ENCODE measurements around the gene FOXR1. TPM values are rescaled to one million over a fixed set of nuclear protein-coding genes. Genes with fewer than 3 reads are reported as not detected.
"Not testable (repeated sequence)": the region's sequence is repeated elsewhere in the genome, so short reads cannot be mapped to it uniquely, and the experiment has no call there.

The FOXR1 gene
- total RNA-seq, 3 donors from 2014 or later = not detected

DNA sequence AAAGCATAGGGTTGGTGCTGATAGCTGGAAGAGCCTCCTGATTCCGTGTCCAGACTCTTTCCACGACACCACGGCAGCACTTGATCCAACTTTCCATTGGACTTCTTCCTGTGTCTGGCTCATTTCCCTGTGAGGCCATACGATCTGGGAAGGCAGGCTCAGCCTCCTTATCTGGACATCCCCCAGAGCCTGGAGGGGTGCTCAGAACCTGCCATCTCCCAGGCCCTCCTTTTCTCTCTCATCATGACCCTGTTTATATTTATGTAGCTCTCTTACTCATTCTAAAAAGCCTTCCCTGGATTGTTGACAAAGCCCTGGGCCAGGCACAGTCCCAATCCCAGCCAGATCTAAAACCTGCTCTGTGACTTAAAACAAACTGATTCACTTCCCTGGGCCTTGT is 38.1 kb upstream of the FOXR1 start:
- H3K4me1 Mint-ChIP-seq (ENCODE audit: low read depth) = peaks cover 21% of the 10 kb centered on the region
- DNase-seq = no peak
- no peaks in the 10 kb centered on the region for H3K9me3 Mint-ChIP-seq
- H3K4me3 Mint-ChIP-seq = no peak overlapping the region
- H3K36me3 Mint-ChIP-seq (ENCODE audit: insufficient read depth) = no peaks in the 10 kb centered on the region
- H3K27me3 Mint-ChIP-seq (ENCODE audit: low read depth) = peaks cover 1% of the 10 kb centered on the region
- no peak for ATAC-seq

DNA sequence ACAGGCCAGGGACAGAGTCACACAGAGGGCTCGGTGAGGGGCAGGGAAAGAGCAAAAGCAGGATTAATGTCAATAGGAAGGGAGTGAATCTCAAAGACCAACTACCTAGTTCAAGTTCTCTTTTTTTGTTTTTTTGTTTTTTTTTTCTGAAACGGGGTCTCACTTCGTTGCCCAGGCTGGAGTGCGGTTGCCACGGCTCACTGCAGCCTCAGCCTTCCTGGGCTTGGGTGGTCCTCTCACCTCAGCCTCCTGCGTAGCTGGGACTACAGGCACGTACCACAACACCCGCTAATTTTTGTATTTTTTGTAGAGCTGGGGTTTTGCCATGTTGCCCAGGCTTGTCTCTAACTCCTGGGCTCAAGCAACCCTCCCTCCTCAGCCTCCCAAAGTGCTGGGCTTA is 36.2 kb upstream of the FOXR1 start:
- Mint-ChIP-seq H3K27me3 (ENCODE audit: low read depth) (peaks cover 2% of the 10 kb centered on the region), H3K9me3 (no peaks in the 10 kb centered on the region), H3K36me3 (ENCODE audit: insufficient read depth) (no peaks in the 10 kb centered on the region), H3K4me1 (ENCODE audit: low read depth) (peaks cover 32% of the 10 kb centered on the region), H3K4me3 (no peak overlapping the region)
- DNase-seq (no peak), ATAC-seq (no peak)

DNA sequence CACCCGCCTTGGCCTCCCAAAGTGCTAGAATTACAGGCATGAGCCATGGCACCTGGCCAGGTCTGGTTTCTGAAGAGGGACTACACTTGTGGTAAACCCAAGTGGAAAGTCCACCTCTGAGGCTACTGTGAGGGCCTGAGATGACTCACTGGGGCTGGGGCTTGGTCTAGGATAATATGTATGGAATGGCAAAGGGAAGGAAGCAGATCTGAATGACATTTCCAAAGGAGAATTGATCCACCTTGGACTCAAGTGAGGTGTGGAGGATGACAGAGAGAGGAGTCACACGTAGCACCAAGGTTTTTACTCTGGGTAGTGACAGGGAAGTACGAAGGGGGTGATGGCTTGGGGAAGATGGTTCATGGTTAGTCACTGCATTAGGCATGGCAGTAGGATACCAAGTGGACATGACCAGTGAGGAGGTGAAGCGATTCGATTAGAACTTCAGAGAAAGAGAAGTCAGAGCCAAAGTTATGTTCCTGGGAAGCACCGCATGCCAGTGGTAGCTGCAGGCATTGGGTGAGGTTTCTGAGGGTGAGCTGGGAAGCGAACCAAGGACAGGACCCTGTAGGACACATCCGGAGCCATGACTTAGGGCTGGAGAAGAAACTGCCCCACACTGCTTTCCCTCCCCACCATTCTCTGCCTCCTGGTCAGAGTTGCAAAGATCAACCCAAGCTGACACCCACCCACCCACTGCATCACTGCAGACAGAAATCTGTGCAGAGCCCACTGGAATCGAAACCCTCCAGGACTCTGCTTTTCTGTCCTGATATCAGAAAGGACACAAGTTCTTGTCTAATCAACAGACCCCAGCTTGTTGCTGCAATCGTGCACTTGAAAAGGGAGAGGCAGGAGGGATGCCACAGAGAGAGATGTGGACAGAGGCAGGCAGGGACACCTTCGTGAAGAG is 32.8 kb upstream of the FOXR1 start:
- Mint-ChIP-seq H3K4me1 (ENCODE audit: low read depth) (peaks cover 34% of the 10 kb centered on the region), H3K27me3 (ENCODE audit: low read depth) (peaks cover 2% of the 10 kb centered on the region), H3K9me3 (no peaks in the 10 kb centered on the region), H3K4me3 (no peak overlapping the region), H3K36me3 (ENCODE audit: insufficient read depth) (no peaks in the 10 kb centered on the region)
- ATAC-seq (no peak), DNase-seq (no peak)

DNA sequence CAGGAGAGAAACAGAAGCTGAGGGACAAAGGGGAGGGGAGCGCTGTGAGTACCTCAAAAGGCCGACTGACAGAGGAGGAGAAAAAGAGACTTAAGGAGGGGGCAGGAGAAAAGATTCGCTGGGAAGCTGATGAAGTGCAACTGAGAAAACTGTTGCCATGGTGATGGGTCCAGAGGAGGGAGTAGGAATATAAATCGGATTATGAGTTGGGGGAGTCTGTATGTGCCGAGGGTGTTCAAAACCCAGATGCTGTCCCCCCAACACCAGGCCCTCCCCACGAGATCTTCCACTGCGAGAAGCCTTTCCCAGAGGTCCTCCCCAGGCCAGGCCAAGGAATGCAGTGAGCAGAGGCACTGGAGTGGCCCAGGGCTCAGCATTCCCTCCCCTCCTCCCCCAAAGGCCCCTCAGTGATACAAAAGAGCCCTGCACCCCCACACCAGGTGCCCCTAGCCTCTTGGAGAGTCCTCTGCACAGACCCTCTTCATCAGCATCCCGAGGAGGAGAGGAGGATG is 32.1 kb upstream of the FOXR1 start:
- no peaks in the 10 kb centered on the region for H3K9me3 Mint-ChIP-seq

DNA sequence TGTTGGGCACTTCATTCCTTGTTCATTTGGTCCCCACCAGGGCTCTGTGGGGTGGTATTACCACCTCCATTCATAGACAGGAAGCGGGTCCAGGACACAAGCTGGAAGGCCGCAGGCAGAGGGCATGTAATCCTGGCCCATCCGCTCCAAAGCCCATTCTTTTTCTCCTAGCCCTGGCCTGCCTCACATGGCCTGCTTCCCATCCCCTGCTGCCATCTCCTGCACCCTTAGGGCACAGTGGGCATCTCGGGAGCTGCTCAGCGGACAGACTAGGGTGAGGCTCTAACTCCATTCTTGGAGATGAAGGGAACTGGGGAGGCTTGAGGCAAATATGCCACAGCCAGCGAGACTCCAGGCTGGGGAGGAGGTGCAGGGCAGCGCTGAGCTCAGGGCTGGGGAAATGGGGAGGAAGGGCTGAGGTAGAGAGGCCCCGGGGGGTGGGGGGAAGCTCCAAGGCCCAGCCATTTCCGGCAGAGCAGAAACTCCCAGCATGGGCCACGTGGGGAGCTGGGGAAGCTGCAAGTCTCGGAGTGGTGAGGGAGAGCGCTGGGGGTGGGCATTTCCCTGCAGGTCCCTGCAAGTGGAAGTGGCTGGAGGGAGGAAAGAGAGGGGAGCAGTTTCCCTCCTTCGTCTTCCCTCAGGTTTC is 31.5 kb upstream of the FOXR1 start:
- Mint-ChIP-seq H3K9me3 (no peaks in the 10 kb centered on the region), H3K27me3 (ENCODE audit: low read depth) (peaks cover 2% of the 10 kb centered on the region), H3K4me1 (ENCODE audit: low read depth) (peaks cover 36% of the 10 kb centered on the region), H3K4me3 (peak overlapping the region; percentile 21), H3K36me3 (ENCODE audit: insufficient read depth) (no peaks in the 10 kb centered on the region)
- peak; percentile 92 to 97 for ATAC-seq
- DNase-seq = no peak

More for the DNA sequence above, 32.1 kb upstream of the FOXR1 start:
- Mint-ChIP-seq H3K27me3 (ENCODE audit: low read depth) (peaks cover 2% of the 10 kb centered on the region), H3K4me3 (no peak overlapping the region), H3K4me1 (ENCODE audit: low read depth) (peaks cover 34% of the 10 kb centered on the region), H3K36me3 (ENCODE audit: insufficient read depth) (no peaks in the 10 kb centered on the region)
- DNase-seq (no peak), ATAC-seq (no peak)

DNA sequence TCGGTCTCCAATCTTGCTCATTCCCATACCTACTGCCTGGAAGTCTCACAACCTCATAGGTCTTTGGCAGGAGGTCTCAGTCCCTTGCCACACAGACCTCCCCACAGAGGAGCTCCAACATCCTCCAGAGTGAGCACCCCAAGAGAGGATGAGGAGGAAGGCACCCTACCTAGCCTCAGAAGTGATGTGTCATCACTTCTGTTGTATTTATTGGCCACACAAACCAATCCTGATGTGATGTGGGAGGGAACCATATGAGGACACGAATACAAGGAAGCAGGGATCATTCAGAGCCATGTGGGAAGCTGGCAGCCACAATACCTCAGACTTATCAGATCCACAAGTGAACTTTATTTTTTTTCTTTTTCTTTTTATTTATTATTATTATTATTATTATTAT is 24.5 kb upstream of the FOXR1 start:
- DNase-seq (no peak), ATAC-seq (no peak)
- Mint-ChIP-seq H3K4me1 (ENCODE audit: low read depth) (peaks cover 10% of the 10 kb centered on the region), H3K9me3 (no peaks in the 10 kb centered on the region), H3K4me3 (no peak overlapping the region), H3K36me3 (ENCODE audit: insufficient read depth) (no peaks in the 10 kb centered on the region), H3K27me3 (ENCODE audit: low read depth) (no peaks in the 10 kb centered on the region)

DNA sequence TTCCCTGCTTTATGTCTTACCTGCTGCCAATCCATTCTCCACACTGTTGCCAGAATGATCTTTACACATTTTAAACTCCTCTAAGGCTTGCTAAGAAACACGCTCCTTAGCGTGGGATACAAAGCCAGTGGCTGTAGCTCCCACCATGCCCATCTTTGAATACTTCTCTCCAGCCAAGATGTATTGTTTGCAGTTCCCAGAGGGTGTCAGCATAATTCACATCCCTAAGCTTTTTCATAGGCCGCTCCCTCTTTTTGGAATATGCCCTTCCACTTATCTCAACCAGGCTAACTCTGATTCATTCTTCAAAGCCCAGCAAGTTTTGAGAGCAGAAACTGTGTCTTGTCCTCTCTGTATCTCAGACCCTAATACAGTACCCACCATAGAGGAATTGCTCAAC is 23.6 kb upstream of the FOXR1 start:
- Mint-ChIP-seq H3K36me3 (ENCODE audit: insufficient read depth) (no peaks in the 10 kb centered on the region), H3K27me3 (ENCODE audit: low read depth) (peaks cover 2% of the 10 kb centered on the region), H3K9me3 (no peaks in the 10 kb centered on the region), H3K4me3 (no peak overlapping the region), H3K4me1 (ENCODE audit: low read depth) (peaks cover 10% of the 10 kb centered on the region)
- DNase-seq (no peak), ATAC-seq (no peak)

DNA sequence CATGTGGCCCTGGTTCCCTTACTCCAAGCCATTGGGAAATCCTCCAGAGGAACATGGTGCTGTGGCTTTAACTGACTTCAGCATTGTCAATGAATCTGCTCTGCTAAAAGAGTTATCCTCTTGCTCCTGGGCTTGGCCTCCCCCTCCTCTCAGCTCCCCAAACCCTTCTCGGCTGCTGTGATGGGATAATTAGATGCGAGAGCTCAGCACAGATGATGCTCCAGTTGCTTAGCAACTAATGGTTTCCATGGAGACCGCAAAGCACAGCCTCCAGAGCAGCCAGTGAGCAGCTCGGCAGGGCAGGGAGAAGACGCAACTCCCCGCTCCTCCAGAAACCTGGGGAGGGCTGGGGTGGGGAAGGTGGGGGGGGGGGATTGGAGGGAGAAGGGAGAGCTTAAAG is 18.3 kb upstream of the FOXR1 start:
- DNase-seq (no peak), ATAC-seq (no peak)
- H3K4me1 Mint-ChIP-seq (ENCODE audit: low read depth) = peaks cover 4% of the 10 kb centered on the region
- H3K36me3 Mint-ChIP-seq (ENCODE audit: insufficient read depth) = no peaks in the 10 kb centered on the region
- no peak overlapping the region for H3K4me3 Mint-ChIP-seq
- peaks cover 2% of the 10 kb centered on the region for H3K27me3 Mint-ChIP-seq (ENCODE audit: low read depth)
- H3K9me3 Mint-ChIP-seq = no peaks in the 10 kb centered on the region

DNA sequence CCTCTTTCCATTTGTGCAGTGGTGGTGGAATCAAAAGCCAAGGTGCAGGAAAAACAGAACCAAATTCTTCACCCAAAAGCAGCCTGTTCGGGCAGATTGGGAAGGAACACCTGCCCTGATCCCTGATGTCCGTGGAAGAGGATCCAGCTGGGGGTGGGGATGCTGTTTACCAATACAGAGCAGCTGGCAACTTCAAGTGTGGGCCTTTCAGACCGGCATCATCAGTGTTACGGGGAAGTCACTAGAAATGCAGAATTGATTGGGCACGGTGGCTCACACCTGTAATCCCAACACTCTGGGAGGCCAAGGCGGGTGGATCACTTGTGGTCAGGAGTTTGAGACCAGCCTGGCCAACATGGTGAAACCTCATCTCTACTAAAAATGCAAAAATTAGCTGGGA is 17.6 kb upstream of the FOXR1 start:
- not testable (repeated sequence) for H3K27me3 Mint-ChIP-seq (ENCODE audit: low read depth); H3K36me3 Mint-ChIP-seq (ENCODE audit: insufficient read depth); H3K9me3 Mint-ChIP-seq; ATAC-seq; H3K4me3 Mint-ChIP-seq; DNase-seq; H3K4me1 Mint-ChIP-seq (ENCODE audit: low read depth)

DNA sequence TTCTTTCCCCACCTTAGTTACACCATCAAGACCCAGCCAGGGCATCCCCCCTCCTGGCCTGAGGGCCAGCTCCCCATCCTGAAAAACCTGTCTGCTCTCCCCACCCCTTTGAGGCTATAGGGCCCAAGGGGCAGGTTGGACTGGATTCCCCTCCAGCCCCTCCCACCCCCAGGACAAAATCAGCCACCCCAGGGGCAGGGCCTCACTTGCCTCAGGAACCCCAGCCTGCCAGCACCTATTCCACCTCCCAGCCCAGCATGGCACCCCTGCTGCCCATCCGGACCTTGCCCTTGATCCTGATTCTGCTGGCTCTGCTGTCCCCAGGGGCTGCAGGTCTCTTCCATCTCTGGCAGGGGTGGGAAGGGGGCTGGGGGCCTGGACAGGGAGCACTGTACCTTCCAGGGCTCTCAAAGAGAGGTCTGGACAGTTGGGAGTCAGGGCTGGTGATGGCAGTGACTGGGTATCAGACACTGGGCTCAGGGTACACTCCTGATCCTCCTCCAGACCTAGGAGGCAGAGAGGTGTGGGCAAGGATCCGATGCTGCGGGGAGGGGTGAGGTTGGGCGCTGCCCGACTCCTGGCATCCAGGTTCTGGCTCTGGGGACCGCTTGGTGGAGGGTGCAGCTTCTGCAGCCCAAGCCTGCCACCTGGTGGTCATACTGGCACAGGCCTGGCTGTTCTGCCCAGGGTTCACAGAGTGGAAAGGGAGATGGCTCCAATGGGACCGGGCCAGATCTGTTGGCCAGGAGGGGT is 15.3 kb upstream of the FOXR1 start, which contains the start of gene UPK2:
TSS of gene UPK2 (plus strand) at position 205 of the 753 bp plus-strand sequence. CDS start at position 258, 53 bp downstream.
- Mint-ChIP-seq H3K4me1 (ENCODE audit: low read depth) (peaks cover 4% of the 10 kb centered on the region), H3K9me3 (no peaks in the 10 kb centered on the region), H3K36me3 (ENCODE audit: insufficient read depth) (no peaks in the 10 kb centered on the region), H3K4me3 (no peak within 1 kb of the TSS), H3K27me3 (ENCODE audit: low read depth) (peaks cover 2% of the 10 kb centered on the region)
- ATAC-seq (peak; percentile 99 to 100), DNase-seq (peak; percentile 90)

DNA sequence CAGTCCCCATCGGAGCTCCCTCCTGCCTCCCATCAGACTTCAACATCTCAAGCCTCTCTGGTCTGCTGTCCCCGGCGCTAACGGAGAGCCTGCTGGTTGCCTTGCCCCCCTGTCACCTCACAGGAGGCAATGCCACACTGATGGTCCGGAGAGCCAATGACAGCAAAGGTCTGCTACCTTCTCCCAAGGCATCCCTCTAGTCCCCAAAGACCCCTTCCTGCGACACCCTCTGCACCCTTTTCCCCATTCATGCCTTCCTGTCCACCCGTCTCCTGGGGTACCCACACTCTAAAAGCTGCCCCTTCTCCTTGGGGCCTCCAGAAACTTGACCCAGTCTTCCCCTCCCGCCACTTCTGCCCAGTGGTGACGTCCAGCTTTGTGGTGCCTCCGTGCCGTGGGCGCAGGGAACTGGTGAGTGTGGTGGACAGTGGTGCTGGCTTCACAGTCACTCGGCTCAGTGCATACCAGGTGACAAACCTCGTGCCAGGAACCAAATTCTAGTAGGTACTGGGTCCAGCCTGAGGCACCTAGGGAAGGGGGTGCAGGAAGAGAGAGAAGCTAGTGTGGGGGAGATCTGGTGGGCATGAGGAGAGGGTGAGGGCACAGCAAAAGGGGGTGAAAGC is 14.6 kb upstream of the FOXR1 start:
- no peak overlapping the region for H3K4me3 Mint-ChIP-seq
- ATAC-seq (peak in 1 of 2 donors; percentile 9), DNase-seq (no peak)
- H3K27me3 Mint-ChIP-seq (ENCODE audit: low read depth) = peaks cover 2% of the 10 kb centered on the region
- no peaks in the 10 kb centered on the region for H3K9me3 Mint-ChIP-seq
- H3K4me1 Mint-ChIP-seq (ENCODE audit: low read depth) = peaks cover 4% of the 10 kb centered on the region
- no peaks in the 10 kb centered on the region for H3K36me3 Mint-ChIP-seq (ENCODE audit: insufficient read depth)

DNA sequence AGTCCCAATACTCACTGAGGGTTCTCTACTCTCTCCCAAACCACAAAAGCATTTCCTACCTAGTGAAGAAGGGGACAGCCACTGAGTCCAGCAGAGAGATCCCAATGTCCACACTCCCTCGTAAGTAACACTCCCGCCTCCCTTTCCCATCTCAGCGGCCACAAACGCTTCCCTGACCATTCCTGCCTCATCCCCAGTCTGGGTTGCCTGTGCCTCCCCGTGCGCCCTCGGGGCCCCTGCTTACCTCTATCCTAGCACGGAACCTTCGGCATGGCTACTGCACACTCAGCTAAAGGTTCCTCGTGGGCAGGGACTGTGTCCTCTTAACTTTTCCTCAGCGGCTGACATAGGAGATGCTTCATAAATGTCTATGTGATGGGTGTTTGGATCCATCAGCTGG is 14.0 kb upstream of the FOXR1 start:
- H3K36me3 Mint-ChIP-seq (ENCODE audit: insufficient read depth) = no peaks in the 10 kb centered on the region
- H3K4me1 Mint-ChIP-seq (ENCODE audit: low read depth) = peaks cover 4% of the 10 kb centered on the region
- peaks cover 2% of the 10 kb centered on the region for H3K27me3 Mint-ChIP-seq (ENCODE audit: low read depth)
- ATAC-seq (no peak), DNase-seq (no peak)
- H3K4me3 Mint-ChIP-seq = no peak overlapping the region
- no peaks in the 10 kb centered on the region for H3K9me3 Mint-ChIP-seq

DNA sequence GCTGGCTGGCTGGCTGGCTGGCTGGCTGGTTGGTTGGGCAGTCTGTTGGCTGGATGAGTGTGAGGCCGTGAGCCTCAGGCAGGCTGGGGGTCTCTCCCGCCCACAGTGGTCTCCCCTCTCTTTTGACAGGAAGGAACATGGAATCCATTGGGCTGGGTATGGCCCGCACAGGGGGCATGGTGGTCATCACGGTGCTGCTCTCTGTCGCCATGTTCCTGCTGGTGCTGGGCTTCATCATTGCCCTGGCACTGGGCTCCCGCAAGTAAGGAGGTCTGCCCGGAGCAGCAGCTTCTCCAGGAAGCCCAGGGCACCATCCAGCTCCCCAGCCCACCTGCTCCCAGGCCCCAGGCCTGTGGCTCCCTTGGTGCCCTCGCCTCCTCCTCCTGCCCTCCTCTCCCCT is 13.6 kb upstream of the FOXR1 start:
- Mint-ChIP-seq H3K4me1 (ENCODE audit: low read depth) (peaks cover 4% of the 10 kb centered on the region), H3K27me3 (ENCODE audit: low read depth) (no peaks in the 10 kb centered on the region), H3K4me3 (no peak overlapping the region), H3K36me3 (ENCODE audit: insufficient read depth) (no peaks in the 10 kb centered on the region), H3K9me3 (no peaks in the 10 kb centered on the region)
- DNase-seq (no peak), ATAC-seq (no peak)

DNA sequence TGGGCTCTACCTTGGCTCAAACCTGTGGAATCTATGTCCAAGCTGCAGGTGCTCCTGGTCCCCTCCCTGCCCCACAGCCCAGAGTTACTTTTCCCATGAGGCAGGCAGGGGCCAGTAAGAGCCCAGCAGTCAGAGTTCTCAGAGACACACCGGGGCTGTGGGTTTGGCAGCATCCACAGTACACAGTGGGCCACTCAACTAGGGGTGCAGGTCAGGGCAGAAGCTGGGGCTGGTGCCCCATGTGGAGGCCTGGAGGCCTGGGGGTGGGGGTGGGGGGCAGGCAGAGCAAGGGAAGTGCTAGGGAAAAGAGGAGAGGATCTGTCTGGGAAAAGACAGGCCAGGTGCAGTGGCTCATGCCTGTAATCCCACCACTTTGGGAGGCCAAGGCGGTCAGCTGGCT is 13.0 kb upstream of the FOXR1 start:
- H3K36me3 Mint-ChIP-seq (ENCODE audit: insufficient read depth) = no peaks in the 10 kb centered on the region
- DNase-seq = no peak
- no peak for ATAC-seq
- H3K9me3 Mint-ChIP-seq = no peaks in the 10 kb centered on the region
- H3K4me3 Mint-ChIP-seq = no peak overlapping the region
- H3K4me1 Mint-ChIP-seq (ENCODE audit: low read depth) = peaks cover 4% of the 10 kb centered on the region
- H3K27me3 Mint-ChIP-seq (ENCODE audit: low read depth) = no peaks in the 10 kb centered on the region

All from activated T-cell treated with anti-CD3 and anti-CD28 coated beads, Interleukin-2, amount 50 U/mL, for 4 hours (primary cell).